DOHH2 (cell line): ENCODE data around the gene PCBP3.

ENCODE experiments used
- H3F3A ChIP-seq: fragments of 200-600 bp; sonication (generic), shearing (Covaris generic); 2 replicates; pipeline ENCODE4 v1.6.0; 2016; ENCODE audit warnings: antibody characterized with exemption, mild to moderate bottlenecking; ENCODE audit not compliant: control insufficient read depth, insufficient read depth
- H3K27ac ChIP-seq: fragments of 200-600 bp; sonication (generic); 2 replicates; pipeline ENCODE4 v1.5.1; 2014; ENCODE audit warnings: low read depth, mild to moderate bottlenecking, low read length, moderate library complexity
- H3K27me3 ChIP-seq: fragments of 200-600 bp; sonication (generic); 2 replicates; pipeline ENCODE4 v1.6.1; 2014; ENCODE audit warnings: mild to moderate bottlenecking, low read length, mixed read lengths; ENCODE audit not compliant: control insufficient read depth
- H3K36me3 ChIP-seq: fragments of 200-600 bp; sonication (generic); 2 replicates; pipeline ENCODE4 v1.6.1; 2014; ENCODE audit warnings: mild to moderate bottlenecking, low read length, moderate library complexity, mixed read lengths; ENCODE audit not compliant: control insufficient read depth
- H3K4me1 ChIP-seq: fragments of 200-600 bp; sonication (generic); 2 replicates; pipeline ENCODE4 v1.6.1; 2014; ENCODE audit warnings: mild to moderate bottlenecking, low read length, mixed read lengths; ENCODE audit not compliant: control insufficient read depth
- H3K4me2 ChIP-seq: fragments of 200-600 bp; sonication (generic); 2 replicates; pipeline ENCODE4 v1.6.0; 2014; ENCODE audit warnings: mild to moderate bottlenecking, low read length, moderate library complexity
- H3K4me3 ChIP-seq: fragments of 200-600 bp; sonication (generic); 2 replicates; pipeline ENCODE4 v1.5.1; 2014; ENCODE audit warnings: mild to moderate bottlenecking, low read length, mixed read lengths
- H3K79me2 ChIP-seq: fragments of 200-600 bp; sonication (generic); 2 replicates; pipeline ENCODE4 v1.6.1; 2014; ENCODE audit warnings: mild to moderate bottlenecking, low read length, mixed read lengths; ENCODE audit not compliant: control insufficient read depth
- H3K9me2 ChIP-seq: fragments of 200-600 bp; sonication (generic); replicated peaks from 2 replicates; pipeline ENCODE4 v1.6.1; 2014; ENCODE audit warnings: mild to moderate bottlenecking, low read length, mixed read lengths; ENCODE audit not compliant: control insufficient read depth
- H3K9me3 ChIP-seq: fragments of 200-600 bp; sonication (generic); 2 replicates; pipeline ENCODE4 v1.6.1; 2014; ENCODE audit warnings: antibody characterized with exemption, low read length, mixed read lengths; ENCODE audit not compliant: control insufficient read depth, insufficient read depth
- H4K20me1 ChIP-seq: fragments of 200-600 bp; sonication (generic); 2 replicates; pipeline ENCODE4 v1.6.0; 2014; ENCODE audit warnings: low read depth, mild to moderate bottlenecking, antibody characterized with exemption, low read length, moderate library complexity; ENCODE audit not compliant: control insufficient read depth, insufficient read depth
- CTCF ChIP-seq: fragments of 200-600 bp; sonication (generic); IDR thresholded peaks from one replicate; pipeline ENCODE4 v1.5.1; 2014; ENCODE audit warnings: antibody characterized with exemption, mild to moderate bottlenecking, low read depth, low read length; ENCODE audit not compliant: poor library complexity, severe bottlenecking
- EZH2phosphoT487 ChIP-seq: fragments of 200-600 bp; sonication (generic); IDR thresholded peaks from 2 replicates; pipeline ENCODE4 v1.6.1; 2017; ENCODE audit warnings: borderline replicate concordance, mild to moderate bottlenecking, antibody characterized with exemption, low read length, moderate library complexity, mixed read lengths

Gene PCBP3

GRCh38 chr21:45910155-45910547, 266.6 kb downstream of the PCBP3 start:
- Histone ChIP-seq H3K4me2 (no peak overlapping the region), H3K27ac (no peak overlapping the region), H3K36me3 (no peaks in the 10 kb centered on the region), H3K79me2 (no peaks in the 10 kb centered on the region), H3K4me3 (no peak overlapping the region), H3K4me1 (no peaks in the 10 kb centered on the region), H3K9me2 (no peaks in the 10 kb centered on the region), H3K27me3 (no peaks in the 10 kb centered on the region), H3K9me3 (no peaks in the 10 kb centered on the region), H3F3A (no peaks in the 10 kb centered on the region), H4K20me1 (no peaks in the 10 kb centered on the region)
- no peak for TF ChIP-seq CTCF
- TF ChIP-seq EZH2phosphoT487, result no peak

- no peaks in the 10 kb centered on the region for H3K79me2 ChIP-seq
- H3K36me3 ChIP-seq, result no peaks in the 10 kb centered on the region
- H3K4me3 ChIP-seq, result no peak overlapping the region
- no peaks in the 10 kb centered on the region for H4K20me1 ChIP-seq
- TF ChIP-seq EZH2phosphoT487 (no peak), CTCF (no peak)
- no peak overlapping the region for H3K4me2 ChIP-seq
- H3F3A ChIP-seq, result no peaks in the 10 kb centered on the region
- no peaks in the 10 kb centered on the region for H3K9me2 ChIP-seq
- no peaks in the 10 kb centered on the region for H3K9me3 ChIP-seq
- H3K27ac ChIP-seq, result no peak overlapping the region
- H3K27me3 ChIP-seq, result no peaks in the 10 kb centered on the region
- no peaks in the 10 kb centered on the region for H3K4me1 ChIP-seq
These were observed 267.2 kb downstream of the PCBP3 start for GRCh38 chr21:45910548-45911221.

- no peaks in the 10 kb centered on the region for H3K27me3 ChIP-seq
- H4K20me1 ChIP-seq, result no peaks in the 10 kb centered on the region
- no peaks in the 10 kb centered on the region for H3K79me2 ChIP-seq
- H3K4me1 ChIP-seq, result no peaks in the 10 kb centered on the region
- H3K4me3 ChIP-seq, result no peak overlapping the region
- TF ChIP-seq CTCF, result no peak
- TF ChIP-seq EZH2phosphoT487, result no peak
- H3F3A ChIP-seq, result no peaks in the 10 kb centered on the region
- no peaks in the 10 kb centered on the region for H3K36me3 ChIP-seq
- no peaks in the 10 kb centered on the region for H3K9me3 ChIP-seq
- no peak overlapping the region for H3K4me2 ChIP-seq
- H3K9me2 ChIP-seq, result no peaks in the 10 kb centered on the region
- H3K27ac ChIP-seq, result no peak overlapping the region
These were observed 268.3 kb downstream of the PCBP3 start for GRCh38 chr21:45911806-45912325.
